DND-41 (cell line): ENCODE data around the gene DLL3.

Source experiments
- ATAC-seq: fragments of 200-7000 bp; cut with Tn5 transposase; 3 replicates; pipeline ENCODE4 v1.9.1; 2021; ENCODE audit warnings: low read depth; ENCODE audit not compliant: insufficient read depth
- DNase-seq: peaks from one replicate; pipeline ENCODE4 v3.0.0-alpha.2; 2020
- H2AFZ ChIP-seq: 2 replicates; pipeline ENCODE4 v1.6.0; 2012; ENCODE audit warnings: low read depth, low read length
- H3K27ac ChIP-seq: 2 replicates; pipeline ENCODE4 v1.5.1; 2012; ENCODE audit warnings: low read length, inconsistent platforms
- H3K27me3 ChIP-seq: fragments of 200-600 bp; sonication (generic); 2 replicates; pipeline ENCODE4 v1.6.0; 2012; ENCODE audit warnings: low read length, mild to moderate bottlenecking, inconsistent platforms; ENCODE audit not compliant: insufficient read depth, poor library complexity
- H3K36me3 ChIP-seq: 2 replicates; pipeline ENCODE4 v1.5.1; 2012; ENCODE audit warnings: low read length, inconsistent platforms; ENCODE audit not compliant: insufficient read depth
- H3K4me1 ChIP-seq: 2 replicates; pipeline ENCODE4 v1.5.1; 2012; ENCODE audit warnings: mild to moderate bottlenecking, low read length; ENCODE audit not compliant: insufficient read depth
- H3K4me2 ChIP-seq: 2 replicates; pipeline ENCODE4 v1.6.0; 2012; ENCODE audit warnings: mild to moderate bottlenecking, moderate library complexity, low read length, inconsistent platforms; ENCODE audit not compliant: insufficient read depth
- H3K4me3 ChIP-seq, 2 experiments: fragments of 200-600 bp in 1 of 2; shearing (Covaris generic) in 1 of 2; 2 replicates each; pipeline ENCODE4 v1.5.1; 2012 to 2016; ENCODE audit warnings: inconsistent platforms in 2 of 2, low read length in 2 of 2, mild to moderate bottlenecking in 2 of 2, low read depth in 1 of 2, moderate library complexity in 1 of 2
- H3K79me2 ChIP-seq: 2 replicates; pipeline ENCODE4 v1.6.0; 2012; ENCODE audit warnings: low read length, inconsistent platforms; ENCODE audit not compliant: insufficient read depth
- H3K9ac ChIP-seq: 2 replicates; pipeline ENCODE4 v1.6.0; 2012; ENCODE audit warnings: low read depth, mild to moderate bottlenecking, inconsistent platforms, low read length, moderate library complexity
- H3K9me3 ChIP-seq: 2 replicates; pipeline ENCODE4 v1.5.1; 2012; ENCODE audit warnings: low read length, moderate library complexity, mild to moderate bottlenecking, inconsistent platforms; ENCODE audit not compliant: insufficient read depth, severe bottlenecking
- H4K20me1 ChIP-seq: 2 replicates; pipeline ENCODE4 v1.6.0; 2012; ENCODE audit warnings: low read length; ENCODE audit not compliant: insufficient read depth
- CTCF ChIP-seq: IDR thresholded peaks from 2 replicates; pipeline ENCODE4 v1.5.1; 2012; ENCODE audit warnings: borderline replicate concordance, low read length, moderate library complexity, mild to moderate bottlenecking; ENCODE audit not compliant: poor library complexity, severe bottlenecking; ENCODE audit errors: extremely low read depth
- EZH2 ChIP-seq: IDR thresholded peaks from 3 replicates; pipeline ENCODE4 v1.6.1; 2012; ENCODE audit warnings: borderline replicate concordance, low read depth, mild to moderate bottlenecking, moderate library complexity, low read length, inconsistent platforms; ENCODE audit not compliant: severe bottlenecking

DLL3 gene

GRCh38 chr19:39525205-39525604 is 26.5 kb downstream of the DLL3 start:
- Histone ChIP-seq H3K9me3 (no peaks in the 10 kb centered on the region), H2AFZ (no peak overlapping the region), H3K36me3 (no peaks in the 10 kb centered on the region), H3K79me2 (peaks cover 7% of the 10 kb centered on the region), H3K9ac (no peak overlapping the region), H3K4me1 (0 out of 2 replicates have a peak, but pooled peaks cover 3% of the 10 kb centered on the region), H3K4me3 (no peak overlapping the region), H3K27ac (no peak overlapping the region), H3K27me3 (no peaks in the 10 kb centered on the region), H3K4me2 (no peak overlapping the region), H4K20me1 (no peaks in the 10 kb centered on the region)
- no peak for ATAC-seq
- no peak for DNase-seq
- TF ChIP-seq CTCF (no peak), EZH2 (no peak)

DNA sequence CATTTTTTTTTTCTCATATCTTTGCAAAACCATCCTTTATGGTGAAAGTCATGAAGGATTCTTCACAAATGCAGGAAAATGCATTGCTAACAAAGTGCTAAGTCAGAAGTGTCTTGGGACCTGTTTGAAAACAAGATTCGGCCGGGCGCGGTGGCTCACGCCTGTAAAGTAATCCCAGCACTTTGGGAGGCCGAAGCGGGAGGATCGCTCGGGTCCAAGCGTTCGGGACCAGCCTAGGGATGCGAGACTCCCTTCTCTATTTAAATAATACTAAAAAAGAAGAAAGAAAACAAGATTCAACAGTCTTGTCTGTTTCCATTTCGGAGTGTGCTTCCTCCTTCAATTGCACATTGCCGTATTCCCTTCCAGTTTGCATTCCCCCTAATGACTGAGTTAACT is 33.1 kb downstream of the DLL3 start:
- Histone ChIP-seq H3K4me2 (peak overlapping the region; percentile 98), H4K20me1 (peaks cover 3% of the 10 kb centered on the region; the same call in 1 of the 2 replicates), H3K4me3 (peak overlapping the region; percentile 78 to 93), H3K4me1 (peaks cover 27% of the 10 kb centered on the region), H3K27me3 (no peaks in the 10 kb centered on the region), H3K9ac (peak overlapping the region; percentile 88), H3K9me3 (no peaks in the 10 kb centered on the region), H3K27ac (peak overlapping the region; percentile 86), H3K79me2 (peaks cover 30% of the 10 kb centered on the region), H3K36me3 (peaks cover 6% of the 10 kb centered on the region; the same call in 1 of the 2 replicates), H2AFZ (peak overlapping the region; percentile 81)
- TF ChIP-seq EZH2 (no peak), CTCF (no peak)
- DNase-seq (no peak), ATAC-seq (no peak)

DNA sequence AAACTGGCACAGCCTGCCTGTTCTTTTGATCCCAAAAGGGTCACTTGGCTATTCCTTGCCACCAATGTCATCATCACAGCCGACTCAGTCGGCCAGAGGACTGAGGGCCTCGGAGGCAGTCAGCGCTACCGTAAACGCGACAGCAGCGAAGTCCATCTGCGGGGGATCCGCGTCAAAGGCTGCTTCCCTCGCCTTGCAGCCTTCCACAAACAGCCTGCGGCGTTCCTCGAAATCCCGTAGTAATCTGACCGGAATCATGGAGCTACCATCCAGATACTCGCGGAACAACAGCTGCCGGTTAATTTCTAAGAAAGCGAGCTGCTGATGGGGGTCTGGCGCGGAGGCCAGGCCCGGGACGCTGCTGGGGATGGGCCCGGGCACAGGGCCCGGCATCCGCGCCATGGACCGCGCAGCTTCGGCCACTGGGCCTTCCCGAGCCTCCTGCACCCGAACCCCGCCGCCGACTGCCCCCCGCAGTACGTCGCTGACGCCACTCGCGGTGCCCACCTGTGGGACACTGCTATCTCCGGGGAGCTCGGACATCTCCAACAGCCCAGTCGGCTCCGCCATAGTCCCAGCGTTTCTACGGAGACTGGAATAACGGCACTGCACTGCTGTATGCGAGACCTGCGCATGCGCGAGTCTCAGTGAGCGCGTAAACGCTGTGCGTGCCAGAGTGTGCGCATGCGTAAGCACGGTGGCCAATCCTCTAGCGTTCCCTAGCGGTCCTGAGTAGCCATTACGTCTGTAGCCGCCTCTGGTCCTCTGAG is 33.7 kb downstream of the DLL3 start, which contains the start of gene EID2B:
Gene EID2B, minus strand, starts transcription at position 620 of the 770 bp plus-strand sequence. Its CDS starts 50 bp downstream, at position 570.
- Histone ChIP-seq H3K4me1 (peaks cover 27% of the 10 kb centered on the region), H2AFZ (peak within 1 kb of the TSS; percentile 81), H3K4me3 (peak within 1 kb of the TSS; percentile 78 to 93), H3K36me3 (peaks cover 6% of the 10 kb centered on the region; the same call in 1 of the 2 replicates), H4K20me1 (peaks cover 3% of the 10 kb centered on the region; the same call in 1 of the 2 replicates), H3K79me2 (peaks cover 30% of the 10 kb centered on the region), H3K27me3 (no peaks in the 10 kb centered on the region), H3K4me2 (peak within 1 kb of the TSS; percentile 98), H3K9me3 (no peaks in the 10 kb centered on the region), H3K27ac (peak within 1 kb of the TSS; percentile 86), H3K9ac (peak within 1 kb of the TSS; percentile 88)
- peak; percentile 93 for DNase-seq
- TF ChIP-seq EZH2 (no peak), CTCF (peak; percentile 99)
- peak; percentile 96 for ATAC-seq
